ENCODE measurements around the gene KCNMA1. TPM values are rescaled to one million over a fixed set of nuclear protein-coding genes. Genes with fewer than 3 reads are reported as not detected.

The KCNMA1 gene
- total and polyA plus RNA-seq, 9 of the 15 experiments (the other 6 are each of a cell fraction or from before 2014, with no cell fraction given) = 0.01 to 0.95 (median 0.15) TPM; not detected in 4

DNA sequence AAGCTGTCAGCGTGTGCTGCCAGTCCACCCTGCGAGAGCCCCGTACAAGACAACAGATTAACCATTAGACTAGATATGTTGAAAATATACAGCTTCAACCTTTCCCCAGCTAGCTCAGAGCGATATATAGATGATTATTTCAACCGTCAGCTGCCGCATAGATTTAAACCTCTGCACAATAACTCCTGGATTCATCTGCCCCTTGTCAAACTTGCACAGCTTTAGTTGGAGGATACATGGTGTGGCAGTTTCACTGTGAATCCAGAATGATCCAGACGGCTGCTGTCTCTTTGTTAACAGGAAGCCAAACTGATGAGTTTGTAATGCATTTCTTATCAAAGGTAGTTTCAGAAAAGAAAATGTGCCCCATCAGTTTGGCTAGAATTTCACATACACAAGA is 659.7 kb downstream of the KCNMA1 start:
- DNase-seq (ENCODE audit: extremely low read depth in 1 of 4, low spot score in 3 of 4) (no peak), FAIRE-seq (no peak), ATAC-seq (no peak)
- Histone ChIP-seq H3K79me2 (ENCODE audit: control insufficient read depth, insufficient read depth, low read length) (no peaks in the 10 kb centered on the region), H3K27ac (ENCODE audit: extremely low read depth, low read depth, low read length) (no peak overlapping the region), H3K9me3 (replicated peaks; ENCODE audit: control insufficient read depth, insufficient read depth, low read depth, low read length) (no peaks in the 10 kb centered on the region), H3K4me1 (replicated peaks in 1 of 2; ENCODE audit: control insufficient read depth in 2 of 2, insufficient read depth in 2 of 2, low read length in 2 of 2) (no peaks in the 10 kb centered on the region), H2AFZ (ENCODE audit: low read depth, low read length) (no peak overlapping the region), H3K36me3 (ENCODE audit: control insufficient read depth, insufficient read depth, low read length) (no peaks in the 10 kb centered on the region), H3K4me3 (no peak overlapping the region), H4K20me1 (replicated peaks; ENCODE audit: control insufficient read depth, insufficient read depth, low read length) (no peaks in the 10 kb centered on the region), H3K9ac (ENCODE audit: insufficient read depth in 1 of 2, low read depth in 2 of 2, low read length in 2 of 2) (no peak overlapping the region), H3K27me3 (ENCODE audit: control insufficient read depth in 2 of 2, insufficient read depth in 2 of 2, low read length in 2 of 2) (peaks cover 0 to 15% of the 10 kb centered on the region in 2 experiments; a peak in 3 of 5 replicates), H3K9me1 (ENCODE audit: control insufficient read depth, insufficient read depth, low read length) (no peaks in the 10 kb centered on the region), H3K4me2 (ENCODE audit: insufficient read depth, low read length) (no peak overlapping the region)
- in situ Hi-C loops (cut with MboI) (no loop called here), intact Hi-C loops (cut with micrococcal nuclease) (no loop called here)
- TF ChIP-seq, protein P1, sequence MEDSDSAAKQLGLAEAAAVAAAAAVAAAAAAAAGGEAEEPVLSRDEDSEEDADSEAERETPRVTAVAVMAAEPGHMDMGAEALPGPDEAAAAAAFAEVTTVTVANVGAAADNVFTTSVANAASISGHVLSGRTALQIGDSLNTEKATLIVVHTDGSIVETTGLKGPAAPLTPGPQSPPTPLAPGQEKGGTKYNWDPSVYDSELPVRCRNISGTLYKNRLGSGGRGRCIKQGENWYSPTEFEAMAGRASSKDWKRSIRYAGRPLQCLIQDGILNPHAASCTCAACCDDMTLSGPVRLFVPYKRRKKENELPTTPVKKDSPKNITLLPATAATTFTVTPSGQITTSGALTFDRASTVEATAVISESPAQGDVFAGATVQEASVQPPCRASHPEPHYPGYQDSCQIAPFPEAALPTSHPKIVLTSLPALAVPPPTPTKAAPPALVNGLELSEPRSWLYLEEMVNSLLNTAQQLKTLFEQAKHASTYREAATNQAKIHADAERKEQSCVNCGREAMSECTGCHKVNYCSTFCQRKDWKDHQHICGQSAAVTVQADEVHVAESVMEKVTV (CRISPR knock-in tag; IDR thresholded peaks at IDR 0.05) = no peak
- ChIA-PET POLR2A (no interaction called here), CTCF (ENCODE audit: low intra/inter-chr PET ratio) (no interaction called here)
- 0% methylated on average over 7 of the region's 7 CpGs for WGBS (ENCODE audit: insufficient coverage, low coverage, missing lambda C conversion rate)
- BruUV-seq (replicated peaks) = no TSS peak

DNA sequence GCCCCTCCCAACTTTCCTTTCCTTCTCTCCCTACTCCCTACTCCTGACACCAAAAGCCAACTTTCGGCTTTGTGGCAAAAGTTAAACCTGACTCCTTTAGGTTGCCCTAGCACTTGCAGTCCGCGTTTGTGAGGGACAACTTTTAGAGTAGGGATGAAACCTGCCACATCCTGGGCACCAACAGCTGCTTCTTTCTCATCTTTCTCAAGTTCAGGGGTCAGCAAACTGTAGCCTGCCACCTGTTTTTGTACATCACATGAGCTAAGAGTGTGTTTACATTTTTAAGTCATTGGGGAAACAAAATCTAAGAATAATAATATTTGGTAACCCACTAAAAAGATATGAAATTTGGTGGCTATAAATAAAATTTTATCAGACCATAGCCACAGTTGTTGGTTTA is 660.6 kb downstream of the KCNMA1 start:
- Histone ChIP-seq H3K4me3 (no peak overlapping the region), H3K79me2 (ENCODE audit: control insufficient read depth, insufficient read depth, low read length) (no peaks in the 10 kb centered on the region), H3K4me2 (ENCODE audit: insufficient read depth, low read length) (no peak overlapping the region), H4K20me1 (replicated peaks; ENCODE audit: control insufficient read depth, insufficient read depth, low read length) (no peaks in the 10 kb centered on the region), H3K36me3 (ENCODE audit: control insufficient read depth, insufficient read depth, low read length) (no peaks in the 10 kb centered on the region), H3K4me1 (replicated peaks in 1 of 2; ENCODE audit: control insufficient read depth in 2 of 2, insufficient read depth in 2 of 2, low read length in 2 of 2) (no peaks in the 10 kb centered on the region), H3K9me3 (replicated peaks; ENCODE audit: control insufficient read depth, insufficient read depth, low read depth, low read length) (no peaks in the 10 kb centered on the region), H3K9ac (ENCODE audit: insufficient read depth in 1 of 2, low read depth in 2 of 2, low read length in 2 of 2) (no peak overlapping the region), H3K27me3 (ENCODE audit: control insufficient read depth in 2 of 2, insufficient read depth in 2 of 2, low read length in 2 of 2) (peaks cover 0 to 15% of the 10 kb centered on the region in 2 experiments; a peak in 3 of 5 replicates), H3K9me1 (ENCODE audit: control insufficient read depth, insufficient read depth, low read length) (no peaks in the 10 kb centered on the region), H2AFZ (ENCODE audit: low read depth, low read length) (no peak overlapping the region), H3K27ac (ENCODE audit: extremely low read depth, low read depth, low read length) (no peak overlapping the region)
- in situ Hi-C loops (cut with MboI) (no loop called here), intact Hi-C loops (cut with micrococcal nuclease) (no loop called here)
- ChIA-PET POLR2A (no interaction called here), CTCF (ENCODE audit: low intra/inter-chr PET ratio) (no interaction called here)
- ATAC-seq = no peak
- FAIRE-seq = no peak
- DNase-seq (ENCODE audit: extremely low read depth in 1 of 4, low spot score in 3 of 4) = no peak
- TF ChIP-seq ZNF224 (CRISPR knock-in tag; IDR thresholded peaks at IDR 0.05) (no peak), KDM1A (IDR thresholded peaks at IDR 0.05) (no peak), ZZZ3 (IDR thresholded peaks at IDR 0.05) (no peak), SMAD3 (CRISPR knock-in tag; conservative IDR thresholded peaks at IDR 0.05) (no peak), EHMT2 (IDR thresholded peaks at IDR 0.05) (no peak), ZC3H11A (IDR thresholded peaks at IDR 0.05; ENCODE audit: low read depth, low read length) (no peak)
- TF ChIP-seq, protein P2, sequence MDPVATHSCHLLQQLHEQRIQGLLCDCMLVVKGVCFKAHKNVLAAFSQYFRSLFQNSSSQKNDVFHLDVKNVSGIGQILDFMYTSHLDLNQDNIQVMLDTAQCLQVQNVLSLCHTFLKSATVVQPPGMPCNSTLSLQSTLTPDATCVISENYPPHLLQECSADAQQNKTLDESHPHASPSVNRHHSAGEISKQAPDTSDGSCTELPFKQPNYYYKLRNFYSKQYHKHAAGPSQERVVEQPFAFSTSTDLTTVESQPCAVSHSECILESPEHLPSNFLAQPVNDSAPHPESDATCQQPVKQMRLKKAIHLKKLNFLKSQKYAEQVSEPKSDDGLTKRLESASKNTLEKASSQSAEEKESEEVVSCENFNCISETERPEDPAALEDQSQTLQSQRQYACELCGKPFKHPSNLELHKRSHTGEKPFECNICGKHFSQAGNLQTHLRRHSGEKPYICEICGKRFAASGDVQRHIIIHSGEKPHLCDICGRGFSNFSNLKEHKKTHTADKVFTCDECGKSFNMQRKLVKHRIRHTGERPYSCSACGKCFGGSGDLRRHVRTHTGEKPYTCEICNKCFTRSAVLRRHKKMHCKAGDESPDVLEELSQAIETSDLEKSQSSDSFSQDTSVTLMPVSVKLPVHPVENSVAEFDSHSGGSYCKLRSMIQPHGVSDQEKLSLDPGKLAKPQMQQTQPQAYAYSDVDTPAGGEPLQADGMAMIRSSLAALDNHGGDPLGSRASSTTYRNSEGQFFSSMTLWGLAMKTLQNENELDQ (CRISPR knock-in tag; IDR thresholded peaks at IDR 0.05; ENCODE audit: borderline replicate concordance) = no peak
- TF ChIP-seq, protein P3, sequence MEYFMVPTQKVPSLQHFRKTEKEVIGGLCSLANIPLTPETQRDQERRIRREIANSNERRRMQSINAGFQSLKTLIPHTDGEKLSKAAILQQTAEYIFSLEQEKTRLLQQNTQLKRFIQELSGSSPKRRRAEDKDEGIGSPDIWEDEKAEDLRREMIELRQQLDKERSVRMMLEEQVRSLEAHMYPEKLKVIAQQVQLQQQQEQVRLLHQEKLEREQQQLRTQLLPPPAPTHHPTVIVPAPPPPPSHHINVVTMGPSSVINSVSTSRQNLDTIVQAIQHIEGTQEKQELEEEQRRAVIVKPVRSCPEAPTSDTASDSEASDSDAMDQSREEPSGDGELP (CRISPR knock-in tag; IDR thresholded peaks at IDR 0.05; ENCODE audit: borderline replicate concordance) = no peak
- no TSS peak for BruUV-seq (replicated peaks)
- 0% methylated on average over 3 of the region's 3 CpGs for WGBS (ENCODE audit: insufficient coverage, low coverage, missing lambda C conversion rate)
